ENCODE data around the gene CXCL16. TPM values are rescaled to one million over a fixed set of nuclear protein-coding genes. Genes with fewer than 3 reads are reported as not detected.

CXCL16 gene
- total and polyA plus RNA-seq, 2 donors (not counting 1 experiment from before 2014, with no cell fraction given) = 0.83 to 2.0 TPM

GRCh38 chr17:4719146-4719545 is 20.6 kb downstream of the CXCL16 start:
- H3K36me3 ChIP-seq (ENCODE audit: control insufficient read depth, insufficient read depth, low read length) = no peaks in the 10 kb centered on the region
- H4K20me1 ChIP-seq (ENCODE audit: control insufficient read depth, extremely low read depth, insufficient read depth, low read length) = no peaks in the 10 kb centered on the region
- H3K4me2 ChIP-seq (ENCODE audit: extremely low read depth, insufficient read depth, low read length) = no peak overlapping the region
- peaks cover 4% of the 10 kb centered on the region for H3K4me1 ChIP-seq (ENCODE audit: control insufficient read depth, extremely low read depth, insufficient read depth, low read length)
- no peaks in the 10 kb centered on the region for H3K79me2 ChIP-seq (ENCODE audit: control insufficient read depth, insufficient read depth, low read length)
- H3K27ac ChIP-seq (ENCODE audit: insufficient read depth, low read length) = no peak overlapping the region
- H3K4me3 ChIP-seq (replicated peaks in 1 of 4; ENCODE audit: control extremely low read depth in 1 of 4, insufficient read depth in 1 of 4, low read depth in 3 of 4, low read length in 4 of 4) = no peak overlapping the region
- H3K9ac ChIP-seq (ENCODE audit: insufficient read depth, low read length) = no peak overlapping the region
- DNase-seq (ENCODE audit: low read depth in 2 of 2) = no peak
- TF ChIP-seq CTCF (conservative IDR thresholded peaks at IDR 0.05 in 1 of 2, IDR thresholded peaks at IDR 0.05 in 1 of 2; ENCODE audit: low read depth in 1 of 2, low read length in 2 of 2) = no peak
- no peak for TF ChIP-seq EZH2 (IDR thresholded peaks at IDR 0.05; ENCODE audit: low read length, missing control alignments)
- no peak overlapping the region for H2AFZ ChIP-seq (ENCODE audit: low read length)
- H3K27me3 ChIP-seq (ENCODE audit: control insufficient read depth, insufficient read depth, low read length) = no peaks in the 10 kb centered on the region
- no peaks in the 10 kb centered on the region for H3K9me3 ChIP-seq (ENCODE audit: control insufficient read depth, insufficient read depth, low read depth, low read length)

GRCh38 chr17:4718276-4718675 is 21.5 kb downstream of the CXCL16 start:
- no peaks in the 10 kb centered on the region for H3K27me3 ChIP-seq (ENCODE audit: control insufficient read depth, insufficient read depth, low read length)
- DNase-seq (ENCODE audit: low read depth in 2 of 2) = no peak
- no peak overlapping the region for H2AFZ ChIP-seq (ENCODE audit: low read length)
- H3K79me2 ChIP-seq (ENCODE audit: control insufficient read depth, insufficient read depth, low read length) = no peaks in the 10 kb centered on the region
- H3K9me3 ChIP-seq (ENCODE audit: control insufficient read depth, insufficient read depth, low read depth, low read length) = no peaks in the 10 kb centered on the region
- H3K9ac ChIP-seq (ENCODE audit: insufficient read depth, low read length) = no peak overlapping the region
- H3K4me2 ChIP-seq (ENCODE audit: extremely low read depth, insufficient read depth, low read length) = no peak overlapping the region
- H4K20me1 ChIP-seq (ENCODE audit: control insufficient read depth, extremely low read depth, insufficient read depth, low read length) = no peaks in the 10 kb centered on the region
- H3K4me1 ChIP-seq (ENCODE audit: control insufficient read depth, extremely low read depth, insufficient read depth, low read length) = peaks cover 4% of the 10 kb centered on the region
- no peak overlapping the region for H3K27ac ChIP-seq (ENCODE audit: insufficient read depth, low read length)
- H3K4me3 ChIP-seq (replicated peaks in 1 of 4; ENCODE audit: control extremely low read depth in 1 of 4, insufficient read depth in 1 of 4, low read depth in 3 of 4, low read length in 4 of 4) = no peak overlapping the region
- H3K36me3 ChIP-seq (ENCODE audit: control insufficient read depth, insufficient read depth, low read length) = no peaks in the 10 kb centered on the region
- no peak for TF ChIP-seq EZH2 (IDR thresholded peaks at IDR 0.05; ENCODE audit: low read length, missing control alignments)
- no peak for TF ChIP-seq CTCF (conservative IDR thresholded peaks at IDR 0.05 in 1 of 2, IDR thresholded peaks at IDR 0.05 in 1 of 2; ENCODE audit: low read depth in 1 of 2, low read length in 2 of 2)

GRCh38 chr17:4717791-4718190 is 21.9 kb downstream of the CXCL16 start:
- Histone ChIP-seq H3K79me2 (ENCODE audit: control insufficient read depth, insufficient read depth, low read length) (no peaks in the 10 kb centered on the region), H2AFZ (ENCODE audit: low read length) (no peak overlapping the region), H3K9ac (ENCODE audit: insufficient read depth, low read length) (no peak overlapping the region), H3K4me2 (ENCODE audit: extremely low read depth, insufficient read depth, low read length) (no peak overlapping the region), H3K36me3 (ENCODE audit: control insufficient read depth, insufficient read depth, low read length) (no peaks in the 10 kb centered on the region), H4K20me1 (ENCODE audit: control insufficient read depth, extremely low read depth, insufficient read depth, low read length) (no peaks in the 10 kb centered on the region), H3K9me3 (ENCODE audit: control insufficient read depth, insufficient read depth, low read depth, low read length) (no peaks in the 10 kb centered on the region), H3K4me1 (ENCODE audit: control insufficient read depth, extremely low read depth, insufficient read depth, low read length) (peaks cover 4% of the 10 kb centered on the region), H3K4me3 (replicated peaks in 1 of 4; ENCODE audit: control extremely low read depth in 1 of 4, insufficient read depth in 1 of 4, low read depth in 3 of 4, low read length in 4 of 4) (no peak overlapping the region), H3K27ac (ENCODE audit: insufficient read depth, low read length) (no peak overlapping the region), H3K27me3 (ENCODE audit: control insufficient read depth, insufficient read depth, low read length) (no peaks in the 10 kb centered on the region)
- DNase-seq (ENCODE audit: low read depth in 2 of 2) = no peak
- no peak for TF ChIP-seq EZH2 (IDR thresholded peaks at IDR 0.05; ENCODE audit: low read length, missing control alignments)
- no peak for TF ChIP-seq CTCF (conservative IDR thresholded peaks at IDR 0.05 in 1 of 2, IDR thresholded peaks at IDR 0.05 in 1 of 2; ENCODE audit: low read depth in 1 of 2, low read length in 2 of 2)

All from fibroblast of lung (primary cell).